ENCODE data around the gene RIPPLY2. TPM values are rescaled to one million over a fixed set of nuclear protein-coding genes. Genes with fewer than 3 reads are reported as not detected.

The RIPPLY2 gene
- total RNA-seq, 1 donor from 2014 or later, result not detected

GRCh38 chr6:83812595-83812994 is 40.6 kb upstream of the RIPPLY2 start:
- H3K27ac Mint-ChIP-seq (ENCODE audit: unreplicated experiment), result no peak overlapping the region
- peaks cover 3% of the 10 kb centered on the region for H3K27me3 Mint-ChIP-seq (ENCODE audit: low read depth)
- H3K4me1 Mint-ChIP-seq (ENCODE audit: low read depth), result peaks cover 6% of the 10 kb centered on the region

GRCh38 chr6:83815631-83816272 is 37.4 kb upstream of the RIPPLY2 start:
- H3K4me1 Mint-ChIP-seq (ENCODE audit: low read depth), result peaks cover 6% of the 10 kb centered on the region
- no peaks in the 10 kb centered on the region for H3K9me3 Mint-ChIP-seq (ENCODE audit: low read depth)
- peaks cover 7% of the 10 kb centered on the region for H3K27me3 Mint-ChIP-seq (ENCODE audit: low read depth)

More at GRCh38 chr6:83812595-83812994, 40.6 kb upstream of the RIPPLY2 start:
- Mint-ChIP-seq H3K9me3 (ENCODE audit: low read depth) (no peaks in the 10 kb centered on the region), H3K36me3 (ENCODE audit: low read depth) (no peaks in the 10 kb centered on the region), H3K4me3 (ENCODE audit: unreplicated experiment) (no peak overlapping the region)
- no peak for DNase-seq (ENCODE audit: low spot score)
- TF ChIP-seq CTCF (IDR thresholded peaks at IDR 0.05), result no peak

GRCh38 chr6:83822629-83823169 is 30.5 kb upstream of the RIPPLY2 start:
- H3K4me1 Mint-ChIP-seq (ENCODE audit: low read depth), result no peaks in the 10 kb centered on the region
- H3K36me3 Mint-ChIP-seq (ENCODE audit: low read depth), result no peaks in the 10 kb centered on the region
- H3K9me3 Mint-ChIP-seq (ENCODE audit: low read depth), result peaks cover 6% of the 10 kb centered on the region
- no peak for DNase-seq (ENCODE audit: low spot score)
- TF ChIP-seq CTCF (IDR thresholded peaks at IDR 0.05), result no peak
- peaks cover 9% of the 10 kb centered on the region for H3K27me3 Mint-ChIP-seq (ENCODE audit: low read depth)
- H3K27ac Mint-ChIP-seq (ENCODE audit: unreplicated experiment), result no peak overlapping the region
- no peak overlapping the region for H3K4me3 Mint-ChIP-seq (ENCODE audit: unreplicated experiment)

More at GRCh38 chr6:83815631-83816272, 37.4 kb upstream of the RIPPLY2 start:
- Mint-ChIP-seq H3K4me3 (ENCODE audit: unreplicated experiment) (no peak overlapping the region), H3K27ac (ENCODE audit: unreplicated experiment) (no peak overlapping the region), H3K36me3 (ENCODE audit: low read depth) (no peaks in the 10 kb centered on the region)
- no peak for TF ChIP-seq CTCF (IDR thresholded peaks at IDR 0.05)
- DNase-seq (ENCODE audit: low spot score), result no peak

- Mint-ChIP-seq H3K4me3 (ENCODE audit: unreplicated experiment) (no peak overlapping the region), H3K36me3 (ENCODE audit: low read depth) (no peaks in the 10 kb centered on the region)
Observed at GRCh38 chr6:83824388-83824801, 28.8 kb upstream of the RIPPLY2 start.

GRCh38 chr6:83824831-83825230 is 28.3 kb upstream of the RIPPLY2 start:
- Mint-ChIP-seq H3K9me3 (ENCODE audit: low read depth) (peaks cover 6% of the 10 kb centered on the region), H3K4me1 (ENCODE audit: low read depth) (no peaks in the 10 kb centered on the region), H3K4me3 (ENCODE audit: unreplicated experiment) (no peak overlapping the region), H3K36me3 (ENCODE audit: low read depth) (no peaks in the 10 kb centered on the region), H3K27ac (ENCODE audit: unreplicated experiment) (no peak overlapping the region), H3K27me3 (ENCODE audit: low read depth) (peaks cover 8% of the 10 kb centered on the region)
- TF ChIP-seq CTCF (IDR thresholded peaks at IDR 0.05), result no peak
- DNase-seq (ENCODE audit: low spot score), result no peak

More at GRCh38 chr6:83824388-83824801, 28.8 kb upstream of the RIPPLY2 start:
- no peaks in the 10 kb centered on the region for H3K4me1 Mint-ChIP-seq (ENCODE audit: low read depth)
- no peak for DNase-seq (ENCODE audit: low spot score)
- no peak for TF ChIP-seq CTCF (IDR thresholded peaks at IDR 0.05)
- peaks cover 6% of the 10 kb centered on the region for H3K9me3 Mint-ChIP-seq (ENCODE audit: low read depth)
- H3K27me3 Mint-ChIP-seq (ENCODE audit: low read depth), result peaks cover 7% of the 10 kb centered on the region
- H3K27ac Mint-ChIP-seq (ENCODE audit: unreplicated experiment), result no peak overlapping the region
